ENCODE measurements around the gene DAPK2. TPM values are rescaled to one million over a fixed set of nuclear protein-coding genes. Genes with fewer than 3 reads are reported as not detected.

The DAPK2 gene
- total RNA-seq, 2 experiments from 2014 or later = 3.2 to 3.7 TPM

DNA sequence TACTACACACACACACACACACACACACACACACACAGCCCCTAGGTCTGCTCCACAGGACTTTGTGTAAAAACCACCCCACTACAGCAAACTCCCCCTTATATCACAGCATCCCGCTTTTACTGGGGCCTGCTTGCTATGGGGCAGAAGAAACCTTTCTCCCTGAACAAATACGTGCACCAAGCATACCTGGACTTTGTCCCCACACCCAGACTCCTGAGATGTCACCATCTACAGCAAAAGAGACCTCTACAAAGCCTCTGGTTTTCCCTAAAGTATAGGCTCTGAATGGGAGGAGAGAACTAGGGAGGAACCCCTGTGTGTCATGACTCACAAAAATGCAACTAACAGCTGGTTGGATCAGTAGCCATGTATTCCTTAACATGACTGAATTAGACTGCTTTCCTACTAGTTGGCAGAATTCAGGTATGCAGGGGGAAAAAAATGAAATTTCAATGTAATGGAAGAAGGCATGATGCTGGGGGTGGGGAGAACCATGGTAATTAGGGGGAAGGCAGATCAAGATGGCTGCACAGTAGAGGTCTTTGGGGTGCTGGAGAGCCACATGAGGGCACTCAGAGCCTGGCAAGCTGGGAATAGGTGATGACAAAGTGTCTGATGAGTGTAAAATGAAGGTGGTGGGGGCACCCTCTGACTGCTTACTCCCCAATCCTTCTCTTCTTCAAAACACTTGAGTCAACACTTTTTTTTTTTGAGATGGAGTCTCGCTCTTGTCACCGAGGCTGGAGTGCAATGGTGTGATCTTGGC is 45.9 kb downstream of the DAPK2 start:
- POLR2A ChIA-PET = no interaction called here
- no peak for DNase-seq
- no peak overlapping the region for H3K27ac Mint-ChIP-seq
- H3K27me3 Mint-ChIP-seq = peaks cover 4% of the 10 kb centered on the region
- H3K4me3 Mint-ChIP-seq = no peak overlapping the region
- H3K4me1 Mint-ChIP-seq = peaks cover 31% of the 10 kb centered on the region
- no peaks in the 10 kb centered on the region for H3K36me3 Mint-ChIP-seq (ENCODE audit: low read depth)
- H3K9me3 Mint-ChIP-seq = no peaks in the 10 kb centered on the region
- CTCF ChIA-PET = interaction anchor here (1.0 to 1.8 kb wide), 2 partner anchors 67 to 390 kb away, joined by 3 to 4 read pairs; no protein-coding TSS in a partner anchor

DNA sequence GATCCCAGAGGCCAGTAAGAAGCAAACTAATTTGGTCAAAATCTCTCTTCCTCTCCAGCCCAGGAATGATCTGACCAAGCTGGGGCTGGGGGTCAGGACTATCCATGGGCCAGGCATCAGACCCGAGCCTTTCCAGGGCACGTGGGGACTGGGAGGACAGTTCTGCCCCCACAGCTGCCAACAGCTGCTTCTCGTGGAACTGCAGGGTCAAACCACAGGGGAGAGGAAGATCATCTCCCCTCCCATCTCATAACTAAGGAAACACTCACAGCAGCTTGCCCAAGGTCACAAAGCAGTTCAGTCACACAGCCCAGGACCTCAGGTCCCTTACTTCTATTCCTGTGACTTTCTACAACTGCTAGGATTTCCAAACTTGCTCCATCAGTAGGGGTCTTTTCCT is 47.1 kb downstream of the DAPK2 start:
- Mint-ChIP-seq H3K27ac (no peak overlapping the region), H3K4me1 (peaks cover 22% of the 10 kb centered on the region), H3K9me3 (no peaks in the 10 kb centered on the region), H3K27me3 (peaks cover 4% of the 10 kb centered on the region), H3K36me3 (ENCODE audit: low read depth) (no peaks in the 10 kb centered on the region), H3K4me3 (no peak overlapping the region)
- ChIA-PET CTCF (interaction anchor here (1.0 to 1.8 kb wide), 2 partner anchors 69 to 389 kb away, joined by 3 to 4 read pairs; no protein-coding TSS in a partner anchor), POLR2A (interaction anchor here (1.2 kb wide), 1 partner anchor 107 kb away, joined by 3 read pairs; no protein-coding TSS in a partner anchor)
- no peak for DNase-seq

DNA sequence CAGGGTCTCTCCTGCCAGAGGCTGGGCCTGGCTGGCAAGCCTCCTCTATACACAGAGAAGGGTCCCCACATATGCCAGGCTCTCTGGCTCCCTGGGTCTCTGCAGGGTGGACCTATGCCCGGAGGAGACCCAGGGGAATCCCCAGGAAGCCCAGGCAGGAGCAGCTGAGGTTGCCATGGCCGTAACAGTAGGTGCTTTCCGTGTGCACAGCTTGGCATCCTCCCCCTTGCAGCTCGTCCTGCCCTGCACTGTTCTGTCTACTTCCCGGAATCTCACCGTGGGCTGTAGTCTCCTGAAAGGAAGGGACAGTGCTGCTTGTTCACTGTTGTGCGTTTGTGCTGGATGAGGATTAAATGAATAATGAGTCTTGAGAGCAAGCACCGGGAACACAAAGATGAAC is 47.8 kb downstream of the DAPK2 start:
- no peak overlapping the region for H3K4me3 Mint-ChIP-seq
- ChIA-PET POLR2A (interaction anchor here (1.2 kb wide), 1 partner anchor 106 kb away, joined by 3 read pairs; no protein-coding TSS in a partner anchor), CTCF (interaction anchor here (1.8 kb wide), 1 partner anchor 69 kb away, joined by 4 read pairs; no protein-coding TSS in a partner anchor)

DNA sequence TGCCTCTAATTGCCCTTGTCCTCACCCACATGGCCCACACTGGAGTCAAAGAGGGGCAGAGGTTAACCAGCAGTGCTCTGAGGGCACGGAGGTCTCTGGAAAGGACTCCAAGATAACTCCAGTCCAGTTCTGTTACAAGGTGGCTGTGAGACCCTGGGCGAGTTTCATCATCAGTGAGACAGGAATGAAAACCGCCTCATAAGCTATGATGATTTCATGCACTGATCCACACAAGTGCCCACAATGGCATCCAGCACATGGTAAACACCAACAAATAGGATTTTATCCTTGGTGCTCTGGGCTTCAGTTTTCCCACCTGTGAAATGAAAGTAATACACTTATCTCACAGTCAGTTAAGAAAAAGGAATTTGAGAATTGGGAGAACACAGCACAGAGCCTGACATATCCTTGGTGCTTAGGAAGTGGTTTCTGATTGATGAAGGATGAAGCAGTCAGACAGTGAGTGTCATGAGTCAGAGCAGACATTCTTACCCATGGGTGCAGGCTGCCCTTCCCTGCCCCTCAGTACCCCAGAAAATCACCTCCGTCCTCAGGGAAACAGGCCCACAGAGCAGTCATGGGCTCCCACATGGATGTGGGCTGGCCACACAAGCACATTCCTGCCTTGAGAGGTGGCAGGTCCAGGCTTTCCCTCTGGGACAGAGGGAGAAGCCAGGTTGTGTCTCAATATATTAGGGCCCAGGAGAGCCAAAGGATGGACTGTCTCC is 48.4 kb downstream of the DAPK2 start:
- no peak for DNase-seq
- CTCF ChIA-PET = no interaction called here
- Mint-ChIP-seq H3K9me3 (no peaks in the 10 kb centered on the region), H3K36me3 (ENCODE audit: low read depth) (no peaks in the 10 kb centered on the region), H3K4me1 (peaks cover 16% of the 10 kb centered on the region), H3K4me3 (no peak overlapping the region), H3K27me3 (peaks cover 4% of the 10 kb centered on the region), H3K27ac (no peak overlapping the region)
- POLR2A ChIA-PET = no interaction called here

More for the DNA sequence above, 47.8 kb downstream of the DAPK2 start:
- H3K9me3 Mint-ChIP-seq = no peaks in the 10 kb centered on the region
- H3K27ac Mint-ChIP-seq = no peak overlapping the region
- DNase-seq = no peak
- no peaks in the 10 kb centered on the region for H3K36me3 Mint-ChIP-seq (ENCODE audit: low read depth)
- H3K27me3 Mint-ChIP-seq = peaks cover 4% of the 10 kb centered on the region
- H3K4me1 Mint-ChIP-seq = peaks cover 18% of the 10 kb centered on the region

DNA sequence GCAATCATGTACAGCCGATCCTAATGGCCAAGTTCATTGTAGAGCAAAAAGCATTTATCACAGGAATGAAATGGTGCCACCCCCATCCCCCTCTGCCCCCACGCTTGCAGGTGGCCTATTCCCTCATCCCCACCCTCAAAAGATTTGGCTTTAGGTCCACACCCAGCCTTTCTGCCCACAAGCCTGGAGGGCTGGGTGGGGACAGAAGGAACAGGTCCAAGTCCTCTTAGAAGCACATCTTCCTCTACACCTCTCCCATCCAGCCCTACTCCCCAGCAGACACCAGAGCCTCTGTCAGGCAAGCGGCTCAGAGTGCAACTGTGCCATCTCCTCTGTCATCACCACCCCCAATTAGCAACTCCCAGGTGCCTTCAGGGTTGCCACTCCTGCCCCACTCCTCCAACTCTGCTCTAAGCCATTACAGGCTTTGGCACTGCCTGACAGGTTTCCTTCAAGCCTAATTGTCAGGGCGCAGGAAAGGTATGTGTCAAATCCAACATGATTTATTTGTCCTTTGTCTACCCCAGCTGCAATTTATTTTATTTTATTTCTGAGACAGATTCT is 49.4 kb downstream of the DAPK2 start:
- no peak for DNase-seq
- Mint-ChIP-seq H3K27me3 (peaks cover 4% of the 10 kb centered on the region), H3K4me3 (no peak overlapping the region), H3K36me3 (ENCODE audit: low read depth) (no peaks in the 10 kb centered on the region), H3K4me1 (peaks cover 17% of the 10 kb centered on the region), H3K9me3 (no peaks in the 10 kb centered on the region), H3K27ac (no peak overlapping the region)
- ChIA-PET CTCF (no interaction called here), POLR2A (no interaction called here)

DNA sequence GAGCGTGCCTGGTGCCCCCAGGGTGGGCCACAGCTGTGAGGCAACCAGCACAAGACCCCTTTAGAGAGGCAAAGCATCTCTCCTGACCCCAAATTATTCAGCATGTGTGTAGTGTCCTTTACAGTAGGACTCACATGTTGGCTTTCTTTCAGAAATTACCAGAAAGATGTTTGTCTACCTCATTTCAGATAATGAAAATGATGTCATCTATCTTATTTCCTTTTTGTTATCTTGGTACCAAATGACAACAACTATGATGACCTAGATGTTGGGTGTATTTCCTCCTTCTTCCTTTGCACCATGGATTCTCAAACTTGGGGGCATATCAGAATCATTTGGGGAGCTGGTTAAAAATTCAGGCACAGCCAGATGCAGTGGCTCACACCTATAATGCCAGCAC is 50.5 kb downstream of the DAPK2 start:
- H3K4me3 Mint-ChIP-seq = no peak overlapping the region
- peaks cover 4% of the 10 kb centered on the region for H3K27me3 Mint-ChIP-seq
- H3K4me1 Mint-ChIP-seq = peaks cover 23% of the 10 kb centered on the region
- no peak overlapping the region for H3K27ac Mint-ChIP-seq
- no peaks in the 10 kb centered on the region for H3K9me3 Mint-ChIP-seq
- POLR2A ChIA-PET = interaction anchor here (0.7 kb wide), 1 partner anchor 51 kb away, joined by 3 read pairs; no protein-coding TSS in a partner anchor
- H3K36me3 Mint-ChIP-seq (ENCODE audit: low read depth) = no peaks in the 10 kb centered on the region
- CTCF ChIA-PET = no interaction called here
- no peak for DNase-seq

DNA sequence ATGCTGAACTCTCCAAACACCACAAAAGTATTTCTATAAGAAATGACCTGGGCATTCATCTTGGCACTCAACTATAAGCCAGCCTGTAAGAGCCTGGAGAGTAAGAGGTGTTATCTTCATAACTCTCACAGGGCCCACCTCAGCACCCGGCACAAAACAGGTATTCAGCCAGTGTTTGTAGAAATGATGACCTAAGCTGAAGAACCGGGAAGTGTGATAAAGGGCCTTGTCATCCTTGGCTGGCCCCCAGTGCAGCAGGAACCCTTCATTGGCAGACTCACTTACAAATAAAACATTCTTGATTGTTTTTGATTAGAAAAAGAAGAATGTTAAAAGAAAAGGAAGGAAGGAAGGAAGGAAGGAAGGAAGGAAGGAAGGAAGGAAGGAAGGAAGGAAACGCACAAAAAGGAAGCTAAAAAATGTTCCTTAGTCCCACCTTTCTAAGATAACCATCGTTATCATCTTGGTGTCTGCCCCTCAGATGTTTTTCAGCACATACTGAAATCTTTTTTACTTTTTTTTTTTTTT is 52.1 kb downstream of the DAPK2 start:
- no peak overlapping the region for H3K4me3 Mint-ChIP-seq
- H3K4me1 Mint-ChIP-seq = peaks cover 21% of the 10 kb centered on the region
- no peaks in the 10 kb centered on the region for H3K36me3 Mint-ChIP-seq (ENCODE audit: low read depth)
- POLR2A ChIA-PET = no interaction called here
- peaks cover 2% of the 10 kb centered on the region for H3K27me3 Mint-ChIP-seq
- no peak overlapping the region for H3K27ac Mint-ChIP-seq
- CTCF ChIA-PET = no interaction called here
- no peaks in the 10 kb centered on the region for H3K9me3 Mint-ChIP-seq
- no peak for DNase-seq

DNA sequence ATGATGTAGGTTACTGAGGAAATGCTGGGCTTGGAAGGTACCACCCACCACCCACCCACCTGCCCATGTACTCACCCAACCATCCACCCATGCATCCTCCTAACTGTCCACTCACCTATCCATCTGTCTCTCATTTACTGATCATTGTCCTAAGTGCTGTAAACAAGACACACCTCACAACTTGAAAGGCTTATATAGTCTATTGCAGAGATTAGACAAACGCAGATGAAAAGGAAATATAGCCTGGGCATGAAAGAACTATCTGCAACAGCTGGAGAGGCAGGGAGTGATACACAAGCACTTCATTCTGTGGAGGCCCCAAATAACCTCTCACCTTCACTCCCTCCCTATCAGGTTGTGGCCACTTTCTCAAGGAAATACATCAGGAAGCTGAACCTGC is 54.0 kb downstream of the DAPK2 start:
- ChIA-PET POLR2A (interaction anchor here (1.3 kb wide), 1 partner anchor 21 kb away, joined by 3 read pairs; no protein-coding TSS in a partner anchor), CTCF (no interaction called here)
- Mint-ChIP-seq H3K36me3 (ENCODE audit: low read depth) (no peaks in the 10 kb centered on the region), H3K27me3 (peaks cover 2% of the 10 kb centered on the region), H3K27ac (no peak overlapping the region), H3K4me1 (peaks cover 16% of the 10 kb centered on the region), H3K4me3 (no peak overlapping the region), H3K9me3 (no peaks in the 10 kb centered on the region)
- no peak for DNase-seq

DNA sequence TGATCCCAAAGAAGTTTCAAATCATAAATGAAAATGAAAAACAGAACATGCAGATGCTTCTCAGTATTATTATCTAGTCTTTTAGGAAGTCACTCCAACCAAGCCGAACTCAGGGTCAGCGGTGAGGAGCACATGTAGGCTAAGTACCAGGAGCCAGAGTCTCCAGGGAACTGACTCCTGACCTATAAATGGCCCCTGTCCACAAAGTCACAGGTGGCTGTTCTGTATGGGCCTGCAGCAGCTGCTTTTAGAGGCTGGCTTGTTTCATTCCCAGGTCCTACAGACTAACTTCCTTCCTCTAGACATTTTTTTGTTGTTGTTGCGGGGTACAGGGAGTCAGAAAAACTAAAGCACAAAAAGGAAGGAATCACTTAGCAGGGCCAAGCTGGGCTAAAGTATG is 54.6 kb downstream of the DAPK2 start:
- no peak for DNase-seq
- H3K27me3 Mint-ChIP-seq = peaks cover under 1% of the 10 kb centered on the region
- peaks cover 18% of the 10 kb centered on the region for H3K4me1 Mint-ChIP-seq
- H3K36me3 Mint-ChIP-seq (ENCODE audit: low read depth) = no peaks in the 10 kb centered on the region
- H3K9me3 Mint-ChIP-seq = no peaks in the 10 kb centered on the region
- no peak overlapping the region for H3K4me3 Mint-ChIP-seq
- ChIA-PET POLR2A (interaction anchor here (1.3 kb wide), 1 partner anchor 21 kb away, joined by 3 read pairs; no protein-coding TSS in a partner anchor), CTCF (no interaction called here)
- no peak overlapping the region for H3K27ac Mint-ChIP-seq

DNA sequence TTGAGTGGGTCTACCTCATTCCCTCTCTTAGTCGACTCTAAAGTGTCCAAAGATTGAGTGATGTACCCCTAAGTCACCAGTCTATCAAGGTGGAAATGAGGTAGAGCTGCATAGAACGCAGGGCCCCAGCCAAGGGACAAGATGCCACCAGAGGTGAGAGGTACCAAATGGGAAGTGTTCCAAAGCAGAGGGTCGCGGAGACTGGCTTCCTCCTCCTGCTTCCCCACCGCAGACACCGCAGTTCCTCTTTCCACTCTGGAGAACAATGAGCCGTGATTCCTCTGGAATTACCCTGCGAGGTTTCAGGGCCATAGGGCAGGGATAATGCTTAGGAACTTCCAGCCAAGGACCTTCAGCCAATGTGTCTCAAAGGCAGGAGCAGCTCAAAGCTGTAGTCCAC is 55.8 kb downstream of the DAPK2 start:
- no peaks in the 10 kb centered on the region for H3K36me3 Mint-ChIP-seq (ENCODE audit: low read depth)
- no peak for DNase-seq
- H3K4me3 Mint-ChIP-seq = no peak overlapping the region
- no peak overlapping the region for H3K27ac Mint-ChIP-seq
- POLR2A ChIA-PET = interaction anchor here (0.9 kb wide), 1 partner anchor 20 kb away, joined by 3 read pairs; no protein-coding TSS in a partner anchor
- no peaks in the 10 kb centered on the region for H3K27me3 Mint-ChIP-seq
- peaks cover 17% of the 10 kb centered on the region for H3K4me1 Mint-ChIP-seq
- CTCF ChIA-PET = no interaction called here
- H3K9me3 Mint-ChIP-seq = no peaks in the 10 kb centered on the region

DNA sequence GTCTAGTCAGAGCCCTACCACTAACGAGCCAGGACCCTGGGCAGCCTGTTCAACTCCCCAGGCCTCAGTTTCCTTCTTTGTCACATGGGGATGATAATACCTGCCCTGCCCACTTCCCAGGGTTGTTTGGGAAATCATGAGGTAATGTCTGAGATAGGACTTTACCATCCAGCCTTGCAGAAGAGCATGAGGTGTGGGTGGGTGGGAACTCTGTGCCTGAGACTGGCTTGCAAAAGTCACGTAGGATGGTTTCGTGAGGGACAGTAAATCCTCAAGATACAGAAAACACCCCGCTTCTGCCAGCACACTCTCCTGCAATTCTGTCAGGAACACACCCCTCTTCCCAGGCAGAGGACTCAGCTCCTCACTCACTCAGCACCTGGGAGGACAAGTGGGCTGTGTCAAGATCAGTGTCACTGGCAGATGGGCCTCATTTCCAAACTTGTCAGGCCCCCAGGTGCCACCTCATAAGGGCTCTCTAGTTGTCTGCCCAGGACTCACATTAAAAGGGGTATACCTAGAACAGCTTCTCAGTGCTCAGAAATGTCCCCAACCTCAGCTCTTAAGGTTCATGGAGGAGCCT is 58.4 kb downstream of the DAPK2 start:
- no peaks in the 10 kb centered on the region for H3K36me3 Mint-ChIP-seq (ENCODE audit: low read depth)
- no peaks in the 10 kb centered on the region for H3K9me3 Mint-ChIP-seq
- no peak overlapping the region for H3K4me3 Mint-ChIP-seq
- DNase-seq = no peak
- no peaks in the 10 kb centered on the region for H3K27me3 Mint-ChIP-seq
- ChIA-PET POLR2A (interaction anchor here (1.3 kb wide), 1 partner anchor 106 kb away, joined by 3 read pairs; the partner anchor contains the start of gene CIAO2A), CTCF (interaction anchor here (0.6 to 2.7 kb wide), 4 partner anchors 42 to 290 kb away, joined by 4 to 5 read pairs (median 5); partner anchors contain the start of gene DAPK2)
- no peak overlapping the region for H3K27ac Mint-ChIP-seq
- H3K4me1 Mint-ChIP-seq = peaks cover 17% of the 10 kb centered on the region

DNA sequence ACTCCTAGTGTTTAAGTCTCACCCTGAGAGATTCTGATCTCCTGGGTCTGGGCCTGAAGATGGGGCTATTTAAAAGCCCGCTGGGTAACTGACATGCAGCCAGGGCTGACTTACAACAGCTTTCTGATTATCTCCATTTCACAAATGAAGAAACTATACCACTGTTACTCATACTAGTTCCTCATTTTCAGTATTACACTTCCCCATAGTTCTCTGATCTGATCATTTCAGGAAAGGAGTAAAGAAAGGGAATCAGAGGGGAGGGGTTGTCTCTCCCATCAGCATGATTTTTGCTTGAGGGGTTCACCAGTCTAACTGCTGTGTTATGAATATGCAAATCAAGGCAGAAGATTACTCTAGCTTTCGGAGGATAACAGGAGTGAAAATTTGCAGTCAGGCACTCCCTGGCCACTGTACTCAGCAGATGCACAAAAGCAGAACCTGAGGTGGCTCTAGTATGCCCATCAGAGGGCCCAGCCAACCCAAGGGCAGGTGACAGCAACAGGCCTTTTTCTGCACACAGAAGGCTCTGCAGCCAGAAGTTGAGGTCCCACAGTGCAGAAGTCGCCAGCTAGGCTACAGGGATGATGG is 59.4 kb downstream of the DAPK2 start:
- Mint-ChIP-seq H3K4me3 (no peak overlapping the region), H3K27ac (no peak overlapping the region), H3K27me3 (no peaks in the 10 kb centered on the region), H3K36me3 (ENCODE audit: low read depth) (no peaks in the 10 kb centered on the region), H3K9me3 (no peaks in the 10 kb centered on the region), H3K4me1 (peaks cover 16% of the 10 kb centered on the region)
- DNase-seq = no peak
- ChIA-PET CTCF (interaction anchor here (2.7 kb wide), 1 partner anchor 60 kb away, joined by 5 read pairs; the partner anchor contains the start of gene DAPK2), POLR2A (no interaction called here)

All from activated CD4-positive, alpha-beta memory T cell treated with anti-CD3 and anti-CD28 coated beads, Interleukin-2, amount 10 ng/mL, durations not matched to agents 7 days and 5 days (primary cell).